ENCODE data around the gene CSF1R.
A peak's percentile ranks its signal among the peaks of the same experiment; 100 is the strongest.

- TF ChIP-seq CTCF (conservative IDR thresholded peaks at IDR 0.05; ENCODE audit: low read depth, low read length): 0 out of 2 replicates have a peak, but pooled peaks have one; percentile 17
- TF ChIP-seq EZH2 (IDR thresholded peaks at IDR 0.05; ENCODE audit: borderline replicate concordance, low read depth, low read length, poor library complexity, severe bottlenecking): no peak
These were observed 61.9 kb downstream of the CSF1R start for GRCh38 chr5:150024346-150024984.
